ENCODE data around the gene BRD7. TPM values are rescaled to one million over a fixed set of nuclear protein-coding genes. Genes with fewer than 3 reads are reported as not detected.
A peak's percentile ranks its signal among the peaks of the same experiment; 100 is the strongest.

The BRD7 gene
- total RNA-seq, 3 donors from 2014 or later = 50.8 to 79.6 (median 56.1) TPM

DNA sequence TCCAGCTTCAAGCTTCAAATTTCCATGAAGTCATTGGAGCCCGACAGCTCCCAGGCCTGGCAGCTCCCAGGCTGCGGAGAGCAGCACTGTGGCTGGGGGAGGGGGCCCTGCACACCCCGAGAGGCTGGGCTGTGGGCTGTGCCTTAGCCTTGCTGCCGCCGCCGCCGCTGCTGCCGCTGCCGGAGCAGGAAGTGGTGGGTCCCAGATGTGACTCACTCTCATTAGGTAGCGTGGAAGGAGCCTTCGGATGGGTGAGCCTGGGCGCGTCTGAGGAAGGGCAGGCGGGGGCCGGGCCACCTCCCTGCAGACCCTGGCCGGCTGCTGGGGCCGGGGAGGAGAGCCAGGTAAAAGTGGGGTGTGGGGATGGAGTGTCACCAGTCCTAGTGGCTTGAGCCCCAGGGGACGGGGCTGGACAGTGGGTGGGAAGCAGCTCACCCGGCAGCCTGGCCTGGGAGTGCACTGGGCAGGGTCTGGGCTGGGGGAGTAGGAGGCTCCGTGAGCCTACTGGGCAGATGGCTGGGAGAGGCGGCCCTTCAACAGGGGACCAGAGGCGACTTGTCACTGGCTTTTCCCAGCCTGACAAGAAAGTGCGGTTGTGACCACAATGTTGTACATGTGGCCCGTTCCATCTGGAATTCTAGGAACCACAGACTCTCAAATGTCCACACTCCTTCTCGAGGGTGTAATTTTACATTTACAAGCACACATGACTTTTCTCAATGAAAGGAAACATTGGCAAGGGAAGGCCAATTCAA is 102.3 kb downstream of the BRD7 start, which contains the start of gene ADCY7:
ADCY7 (plus strand) TSS at position 215 of the 755 bp plus-strand sequence. CDS start 21,629 bp downstream, outside the sequence.
- no peaks in the 10 kb centered on the region for H3K36me3 ChIP-seq (ENCODE audit: low read depth)
- ATAC-seq (peak; percentile 93), DNase-seq (peak; percentile 80 to 92 (median 87))
- no peaks in the 10 kb centered on the region for H3K9me3 ChIP-seq
- no peak within 1 kb of the TSS for H3K4me3 ChIP-seq
- intact Hi-C loops (cut with DNase I, micrococcal nuclease) = no loop called here
- H3K4me1 ChIP-seq (ENCODE audit: low read depth) = peaks cover 29% of the 10 kb centered on the region
- TF ChIP-seq, protein P1, sequence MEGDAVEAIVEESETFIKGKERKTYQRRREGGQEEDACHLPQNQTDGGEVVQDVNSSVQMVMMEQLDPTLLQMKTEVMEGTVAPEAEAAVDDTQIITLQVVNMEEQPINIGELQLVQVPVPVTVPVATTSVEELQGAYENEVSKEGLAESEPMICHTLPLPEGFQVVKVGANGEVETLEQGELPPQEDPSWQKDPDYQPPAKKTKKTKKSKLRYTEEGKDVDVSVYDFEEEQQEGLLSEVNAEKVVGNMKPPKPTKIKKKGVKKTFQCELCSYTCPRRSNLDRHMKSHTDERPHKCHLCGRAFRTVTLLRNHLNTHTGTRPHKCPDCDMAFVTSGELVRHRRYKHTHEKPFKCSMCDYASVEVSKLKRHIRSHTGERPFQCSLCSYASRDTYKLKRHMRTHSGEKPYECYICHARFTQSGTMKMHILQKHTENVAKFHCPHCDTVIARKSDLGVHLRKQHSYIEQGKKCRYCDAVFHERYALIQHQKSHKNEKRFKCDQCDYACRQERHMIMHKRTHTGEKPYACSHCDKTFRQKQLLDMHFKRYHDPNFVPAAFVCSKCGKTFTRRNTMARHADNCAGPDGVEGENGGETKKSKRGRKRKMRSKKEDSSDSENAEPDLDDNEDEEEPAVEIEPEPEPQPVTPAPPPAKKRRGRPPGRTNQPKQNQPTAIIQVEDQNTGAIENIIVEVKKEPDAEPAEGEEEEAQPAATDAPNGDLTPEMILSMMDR (IDR thresholded peaks at IDR 0.05) = no peak

Small RNAs within 50 kb of the gene (microRNA-seq; reads per million reads assigned to microRNA genes)
- gene MIR6771 = not detected

Other genes with a start within 250 kb of the BRD7 start
- 10 to 100 TPM; 10.6 to 20.0 (median 11.5) TPM for gene TENT4B, start 215.7 kb downstream of the BRD7 start, total RNA-seq
- 10 to 100 TPM; 12.4 to 25.0 (median 22.7) TPM for gene ADCY7, start 102.4 kb downstream of the BRD7 start, total RNA-seq
- gene NKD1, start 179.4 kb upstream of the BRD7 start, total RNA-seq = 10 to 100 TPM in 1 of 3 donors, 1 to 10 TPM in 2; 1.6 to 28.0 (median 3.2) TPM